NCI-H226 (cell line): Measurements from ENCODE around the gene ODF2.

Experiments
- DNase-seq: peaks from one replicate; pipeline ENCODE4 v3.0.0-alpha.2; 2015

ODF2 gene

GRCh38 chr9:128540634-128541360 lies 85.0 kb downstream of the ODF2 start:
- no peak for DNase-seq

GRCh38 chr9:128546504-128546903 lies 90.7 kb downstream of the ODF2 start:
- no peak for DNase-seq

- no peak for DNase-seq
These were observed 93.1 kb downstream of the ODF2 start for GRCh38 chr9:128548876-128549275.

GRCh38 chr9:128550226-128550625 lies 94.4 kb downstream of the ODF2 start:
- DNase-seq, result no peak
